ENCODE measurements around the gene RAVER2.
"Not testable (repeated sequence)": the region's sequence is repeated elsewhere in the genome, so short reads cannot be mapped to it uniquely, and the experiment has no call there.

Gene RAVER2

GRCh38 chr1:64744492-64745180 lies at the start of gene RAVER2:
TSS of gene RAVER2 (plus strand) at chr1:64745075. CDS start at chr1:64745173, 98 bp downstream.
- H3K4me3 ChIP-seq (ENCODE audit: low read depth, low read length), result peak within 1 kb of the TSS; percentile 69
- DNase-seq (ENCODE audit: low read depth), result peak; percentile 14

GRCh38 chr1:64696879-64697278 lies 48.0 kb upstream of the RAVER2 start:
- no peak overlapping the region for H3K4me3 ChIP-seq (ENCODE audit: low read depth, low read length)
- no peak for DNase-seq (ENCODE audit: low read depth)

- DNase-seq (ENCODE audit: low read depth), result no peak
- no peak overlapping the region for H3K4me3 ChIP-seq (ENCODE audit: low read depth, low read length)
These were observed 45.5 kb upstream of the RAVER2 start for GRCh38 chr1:64699327-64699726.

- H3K4me3 ChIP-seq (ENCODE audit: low read depth, low read length), result no peak overlapping the region
- DNase-seq (ENCODE audit: low read depth), result no peak
These were observed 43.8 kb upstream of the RAVER2 start for GRCh38 chr1:64701071-64701470.

GRCh38 chr1:64701886-64702285 lies 43.0 kb upstream of the RAVER2 start:
- no peak for DNase-seq (ENCODE audit: low read depth)

GRCh38 chr1:64702670-64703069 lies 42.2 kb upstream of the RAVER2 start:
- H3K4me3 ChIP-seq (ENCODE audit: low read depth, low read length); DNase-seq (ENCODE audit: low read depth): not testable (repeated sequence)

More at GRCh38 chr1:64701886-64702285, 43.0 kb upstream of the RAVER2 start:
- no peak overlapping the region for H3K4me3 ChIP-seq (ENCODE audit: low read depth, low read length)

- H3K4me3 ChIP-seq (ENCODE audit: low read depth, low read length), result no peak overlapping the region
- no peak for DNase-seq (ENCODE audit: low read depth)
These were observed 41.3 kb upstream of the RAVER2 start for GRCh38 chr1:64703600-64703999.

GRCh38 chr1:64705591-64705990 lies 39.3 kb upstream of the RAVER2 start:
- no peak overlapping the region for H3K4me3 ChIP-seq (ENCODE audit: low read depth, low read length)
- DNase-seq (ENCODE audit: low read depth), result no peak

- no peak for DNase-seq (ENCODE audit: low read depth)
These were observed 33.6 kb upstream of the RAVER2 start for GRCh38 chr1:64711266-64711665.

GRCh38 chr1:64712049-64712448 lies 32.8 kb upstream of the RAVER2 start:
- H3K4me3 ChIP-seq (ENCODE audit: low read depth, low read length), result no peak overlapping the region
- DNase-seq (ENCODE audit: low read depth), result no peak

More at GRCh38 chr1:64711266-64711665, 33.6 kb upstream of the RAVER2 start:
- H3K4me3 ChIP-seq (ENCODE audit: low read depth, low read length), result no peak overlapping the region

GRCh38 chr1:64715186-64715585 lies 29.7 kb upstream of the RAVER2 start:
- no peak overlapping the region for H3K4me3 ChIP-seq (ENCODE audit: low read depth, low read length)
- no peak for DNase-seq (ENCODE audit: low read depth)

- no peak overlapping the region for H3K4me3 ChIP-seq (ENCODE audit: low read depth, low read length)
- no peak for DNase-seq (ENCODE audit: low read depth)
These were observed 23.7 kb upstream of the RAVER2 start for GRCh38 chr1:64721135-64721534.

GRCh38 chr1:64721576-64722145 lies 23.2 kb upstream of the RAVER2 start:
- DNase-seq (ENCODE audit: low read depth), result no peak
- no peak overlapping the region for H3K4me3 ChIP-seq (ENCODE audit: low read depth, low read length)

GRCh38 chr1:64727861-64728260 lies 17.0 kb upstream of the RAVER2 start:
- H3K4me3 ChIP-seq (ENCODE audit: low read depth, low read length), result no peak overlapping the region
- DNase-seq (ENCODE audit: low read depth), result no peak

GRCh38 chr1:64733581-64734286 lies 11.1 kb upstream of the RAVER2 start:
- no peak overlapping the region for H3K4me3 ChIP-seq (ENCODE audit: low read depth, low read length)
- no peak for DNase-seq (ENCODE audit: low read depth)

- H3K4me3 ChIP-seq (ENCODE audit: low read depth, low read length), result no peak overlapping the region
- DNase-seq (ENCODE audit: low read depth), result no peak
These were observed 10.6 kb upstream of the RAVER2 start for GRCh38 chr1:64734287-64734652.

- DNase-seq (ENCODE audit: low read depth); H3K4me3 ChIP-seq (ENCODE audit: low read depth, low read length): not testable (repeated sequence)
These were observed 4.2 kb upstream of the RAVER2 start for GRCh38 chr1:64740687-64741086.

- no peak for DNase-seq (ENCODE audit: low read depth)
- peak overlapping the region; percentile 69 for H3K4me3 ChIP-seq (ENCODE audit: low read depth, low read length)
These were observed 852 bp upstream of the RAVER2 start for GRCh38 chr1:64743954-64744491.

- peak overlapping the region; percentile 69 for H3K4me3 ChIP-seq (ENCODE audit: low read depth, low read length)
- no peak for DNase-seq (ENCODE audit: low read depth)
These were observed 508 bp downstream of the RAVER2 start for GRCh38 chr1:64745181-64745985.

All from skeletal muscle cell (primary cell).